ENCODE measurements around the gene FBXO42. TPM values are rescaled to one million over a fixed set of nuclear protein-coding genes. Genes with fewer than 3 reads are reported as not detected.
"Not testable (repeated sequence)": the region's sequence is repeated elsewhere in the genome, so short reads cannot be mapped to it uniquely, and the experiment has no call there.

Gene FBXO42
- polyA plus RNA-seq, 3 donors from 2014 or later = 12.2 to 26.2 (median 24.7) TPM

GRCh38 chr1:16258591-16259135 is 93.6 kb downstream of the FBXO42 start:
- Mint-ChIP-seq H3K36me3 (peaks cover 3 to 20% (median 5%) of the 10 kb centered on the region in 3 donors), H3K4me1 (no peaks in the 10 kb centered on the region), H3K9me3 (no peaks in the 10 kb centered on the region), H3K27ac (peak overlapping the region in 1 of 6 donors; percentile 40), H3K27me3 (ENCODE audit: low read depth in 3 of 3) (no peaks in the 10 kb centered on the region), H3K4me3 (no peak overlapping the region)
- no peak for DNase-seq

GRCh38 chr1:16257968-16258367 is 94.3 kb downstream of the FBXO42 start:
- no peaks in the 10 kb centered on the region for H3K27me3 Mint-ChIP-seq (ENCODE audit: low read depth in 3 of 3)
- no peaks in the 10 kb centered on the region for H3K9me3 Mint-ChIP-seq
- H3K4me3 Mint-ChIP-seq = no peak overlapping the region
- H3K4me1 Mint-ChIP-seq = no peaks in the 10 kb centered on the region
- no peak for DNase-seq
- peaks cover 3 to 20% (median 5%) of the 10 kb centered on the region in 3 donors for H3K36me3 Mint-ChIP-seq
- H3K27ac Mint-ChIP-seq = no peak overlapping the region

- H3K9me3 Mint-ChIP-seq; H3K27me3 Mint-ChIP-seq (ENCODE audit: low read depth in 3 of 3): not testable (repeated sequence)
These were observed 94.7 kb downstream of the FBXO42 start for GRCh38 chr1:16257556-16257955.

GRCh38 chr1:16256478-16256877 is 95.8 kb downstream of the FBXO42 start:
- Mint-ChIP-seq H3K9me3 (no peaks in the 10 kb centered on the region), H3K27ac (peak overlapping the region in 2 of 6 donors; percentile 39 to 55), H3K27me3 (ENCODE audit: low read depth in 3 of 3) (peaks cover 0 to 2% (median 0%) of the 10 kb centered on the region in 3 donors), H3K4me3 (no peak overlapping the region), H3K36me3 (peaks cover 3 to 31% (median 8%) of the 10 kb centered on the region in 3 donors), H3K4me1 (no peaks in the 10 kb centered on the region)
- DNase-seq = no peak

More at GRCh38 chr1:16257556-16257955, 94.7 kb downstream of the FBXO42 start:
- not testable (repeated sequence) for H3K4me3 Mint-ChIP-seq, H3K27ac Mint-ChIP-seq, H3K4me1 Mint-ChIP-seq, DNase-seq
- H3K36me3 Mint-ChIP-seq = peaks cover 3 to 23% (median 5%) of the 10 kb centered on the region in 3 donors

- Mint-ChIP-seq H3K27ac (peak overlapping the region in 2 of 6 donors; percentile 12 to 31), H3K9me3 (no peaks in the 10 kb centered on the region), H3K27me3 (ENCODE audit: low read depth in 3 of 3) (peaks cover 0 to 3% (median 2%) of the 10 kb centered on the region in 3 donors), H3K4me1 (peaks cover 6 to 7% of the 10 kb centered on the region in 2 donors), H3K4me3 (no peak overlapping the region), H3K36me3 (peaks cover 3 to 46% (median 8%) of the 10 kb centered on the region in 3 donors)
- no peak for DNase-seq
These were observed 97.9 kb downstream of the FBXO42 start for GRCh38 chr1:16254263-16254928.

GRCh38 chr1:16253332-16253922 is 98.9 kb downstream of the FBXO42 start:
- Mint-ChIP-seq H3K4me1 (peaks cover 14 to 16% of the 10 kb centered on the region in 2 donors), H3K36me3 (peaks cover 3 to 46% (median 8%) of the 10 kb centered on the region in 3 donors), H3K9me3 (no peaks in the 10 kb centered on the region), H3K27me3 (ENCODE audit: low read depth in 3 of 3) (peaks cover 0 to 3% (median 2%) of the 10 kb centered on the region in 3 donors), H3K4me3 (no peak overlapping the region), H3K27ac (peak overlapping the region in 1 of 6 donors; percentile 46)
- DNase-seq = no peak

GRCh38 chr1:16252912-16253311 is 99.4 kb downstream of the FBXO42 start:
- DNase-seq = no peak
- Mint-ChIP-seq H3K9me3 (no peaks in the 10 kb centered on the region), H3K4me1 (peaks cover 14 to 21% of the 10 kb centered on the region in 2 donors), H3K27ac (peak overlapping the region in 2 of 6 donors; percentile 14 to 48), H3K36me3 (peaks cover 3 to 46% (median 8%) of the 10 kb centered on the region in 3 donors), H3K27me3 (ENCODE audit: low read depth in 3 of 3) (peaks cover 0 to 3% (median 2%) of the 10 kb centered on the region in 3 donors), H3K4me3 (no peak overlapping the region)

- no peak for DNase-seq
- H3K4me3 Mint-ChIP-seq = no peak overlapping the region
- H3K9me3 Mint-ChIP-seq = no peaks in the 10 kb centered on the region
- H3K4me1 Mint-ChIP-seq = peaks cover 14 to 23% of the 10 kb centered on the region in 2 donors
- H3K27me3 Mint-ChIP-seq (ENCODE audit: low read depth in 3 of 3) = peaks cover 0 to 3% (median 2%) of the 10 kb centered on the region in 3 donors
- H3K36me3 Mint-ChIP-seq = peaks cover 3 to 50% (median 8%) of the 10 kb centered on the region in 3 donors
- no peak overlapping the region for H3K27ac Mint-ChIP-seq
These were observed 100.9 kb downstream of the FBXO42 start for GRCh38 chr1:16251381-16251780.

GRCh38 chr1:16250524-16251251 is 101.6 kb downstream of the FBXO42 start:
- H3K36me3 Mint-ChIP-seq = peaks cover 3 to 46% (median 8%) of the 10 kb centered on the region in 3 donors
- no peak for DNase-seq
- peaks cover 14 to 23% of the 10 kb centered on the region in 2 donors for H3K4me1 Mint-ChIP-seq
- H3K27ac Mint-ChIP-seq = no peak overlapping the region
- H3K27me3 Mint-ChIP-seq (ENCODE audit: low read depth in 3 of 3) = peaks cover 0 to 3% (median 2%) of the 10 kb centered on the region in 3 donors
- no peak overlapping the region for H3K4me3 Mint-ChIP-seq
- H3K9me3 Mint-ChIP-seq = no peaks in the 10 kb centered on the region

GRCh38 chr1:16249596-16250241 is 102.6 kb downstream of the FBXO42 start:
- Mint-ChIP-seq H3K9me3 (no peaks in the 10 kb centered on the region), H3K4me3 (no peak overlapping the region), H3K27me3 (ENCODE audit: low read depth in 3 of 3) (peaks cover 0 to 3% (median 2%) of the 10 kb centered on the region in 3 donors), H3K36me3 (peaks cover 0 to 40% (median 5%) of the 10 kb centered on the region in 3 donors), H3K27ac (peak overlapping the region in 5 of 6 donors; percentile 2 to 57 (median 33)), H3K4me1 (peaks cover 14 to 23% of the 10 kb centered on the region in 2 donors)
- DNase-seq = no peak

GRCh38 chr1:16248603-16249516 is 103.4 kb downstream of the FBXO42 start:
- Mint-ChIP-seq H3K27me3 (ENCODE audit: low read depth in 3 of 3) (peaks cover 0 to 3% (median 2%) of the 10 kb centered on the region in 3 donors), H3K27ac (peak overlapping the region; percentile 33 to 80 (median 60)), H3K9me3 (no peaks in the 10 kb centered on the region), H3K36me3 (peaks cover 0 to 34% (median 3%) of the 10 kb centered on the region in 3 donors), H3K4me1 (peaks cover 18 to 28% of the 10 kb centered on the region in 2 donors), H3K4me3 (no peak overlapping the region)
- DNase-seq = no peak

- peak overlapping the region in 1 of 6 donors; percentile 36 for H3K27ac Mint-ChIP-seq
- H3K4me3 Mint-ChIP-seq = no peak overlapping the region
- no peaks in the 10 kb centered on the region for H3K9me3 Mint-ChIP-seq
- no peak for DNase-seq
- H3K27me3 Mint-ChIP-seq (ENCODE audit: low read depth in 3 of 3) = peaks cover 0 to 3% (median 2%) of the 10 kb centered on the region in 3 donors
- peaks cover 0 to 34% (median 3%) of the 10 kb centered on the region in 3 donors for H3K36me3 Mint-ChIP-seq
- peaks cover 18 to 28% of the 10 kb centered on the region in 2 donors for H3K4me1 Mint-ChIP-seq
These were observed 104.3 kb downstream of the FBXO42 start for GRCh38 chr1:16248007-16248436.
